Activated CD4-positive, alpha-beta T cell treated with anti-CD3 and anti-CD28 coated beads, Interleukin-2, amount 50 U/mL, for 24 hours (primary cell): Measurements from ENCODE around the gene EPO.

ENCODE experiments used
- DNase-seq, 2 donors: peaks; one replicate each; pipeline ENCODE4 v3.0.0-alpha.2; 2020; ENCODE audit warnings: low read depth in 1 of 2, low spot score in 1 of 2

EPO gene

GRCh38 chr7:100682991-100683658, 37.1 kb upstream of the EPO start:
- no peak for DNase-seq

DNA sequence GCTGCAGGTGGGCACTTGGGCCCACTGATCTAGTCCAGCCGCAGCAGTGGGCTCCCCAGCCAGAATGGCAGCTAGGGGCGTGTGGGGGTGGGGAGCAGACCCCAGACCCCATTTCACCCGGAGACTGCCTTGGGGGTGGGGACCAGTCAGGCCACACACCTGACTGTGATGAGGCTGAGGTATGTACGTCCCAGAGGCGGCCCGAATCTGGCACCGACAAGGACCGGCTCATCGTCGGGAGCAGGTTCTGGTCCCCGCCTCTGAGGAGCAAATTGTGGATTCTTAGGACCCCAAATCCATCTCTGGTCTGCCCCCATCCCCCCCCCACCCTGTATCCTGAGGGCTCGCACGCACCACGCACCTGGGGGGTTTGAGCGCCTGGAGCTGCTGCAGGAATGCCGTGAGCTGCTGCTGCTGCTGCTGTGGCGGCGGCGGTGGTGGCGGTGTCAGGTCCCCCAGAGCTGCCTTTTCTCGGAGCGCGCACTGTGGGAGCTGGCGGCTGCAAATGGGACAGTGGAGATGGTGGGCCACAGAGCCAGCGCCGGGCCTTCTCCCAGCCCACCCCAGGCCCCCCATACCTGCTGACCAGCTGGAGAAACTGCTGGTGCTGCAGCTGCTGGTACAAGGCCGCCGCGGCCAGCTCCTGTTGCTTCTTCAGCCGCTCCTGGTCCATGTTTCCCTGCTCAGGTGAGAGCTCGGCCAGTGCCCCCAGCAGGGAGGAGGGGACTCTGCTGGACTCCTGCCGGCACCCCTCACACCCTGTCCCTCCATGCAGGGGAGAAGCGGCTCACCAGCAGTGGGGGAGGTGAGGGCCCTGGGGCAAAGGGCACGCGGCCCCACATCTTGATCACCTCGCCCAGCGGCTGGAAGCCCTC, 36.4 kb upstream of the EPO start:
- DNase-seq = no peak

DNA sequence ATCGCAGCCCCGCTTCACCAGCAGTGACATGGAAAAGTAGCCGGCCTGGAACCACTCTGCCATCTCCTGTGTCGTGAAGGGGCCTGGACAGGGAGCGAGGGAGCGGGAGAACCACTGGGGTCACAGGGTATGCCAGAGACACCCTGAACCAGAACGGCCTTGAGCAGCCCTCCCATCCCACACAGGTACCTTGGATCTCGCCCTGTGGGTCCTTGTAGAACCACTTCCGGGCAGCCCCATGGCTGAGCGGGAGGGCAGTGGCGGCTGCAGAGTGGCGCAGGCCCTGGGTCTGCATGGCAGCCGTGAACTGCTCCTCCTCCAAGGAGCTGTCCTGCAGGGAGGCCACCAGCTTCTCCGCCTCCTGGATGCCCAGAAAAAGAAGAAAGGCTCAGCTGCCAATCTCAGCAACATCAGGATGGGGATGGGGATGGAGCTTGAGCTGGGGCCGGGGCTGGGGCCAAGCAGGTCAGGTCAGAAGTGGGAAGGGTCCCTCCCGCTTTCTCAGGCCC, 35.7 kb upstream of the EPO start:
- no peak for DNase-seq

- DNase-seq = no peak
Measured at GRCh38 chr7:100685049-100685605, 35.1 kb upstream of the EPO start.

- no peak for DNase-seq
Measured at GRCh38 chr7:100685631-100686145, 34.6 kb upstream of the EPO start.

DNA sequence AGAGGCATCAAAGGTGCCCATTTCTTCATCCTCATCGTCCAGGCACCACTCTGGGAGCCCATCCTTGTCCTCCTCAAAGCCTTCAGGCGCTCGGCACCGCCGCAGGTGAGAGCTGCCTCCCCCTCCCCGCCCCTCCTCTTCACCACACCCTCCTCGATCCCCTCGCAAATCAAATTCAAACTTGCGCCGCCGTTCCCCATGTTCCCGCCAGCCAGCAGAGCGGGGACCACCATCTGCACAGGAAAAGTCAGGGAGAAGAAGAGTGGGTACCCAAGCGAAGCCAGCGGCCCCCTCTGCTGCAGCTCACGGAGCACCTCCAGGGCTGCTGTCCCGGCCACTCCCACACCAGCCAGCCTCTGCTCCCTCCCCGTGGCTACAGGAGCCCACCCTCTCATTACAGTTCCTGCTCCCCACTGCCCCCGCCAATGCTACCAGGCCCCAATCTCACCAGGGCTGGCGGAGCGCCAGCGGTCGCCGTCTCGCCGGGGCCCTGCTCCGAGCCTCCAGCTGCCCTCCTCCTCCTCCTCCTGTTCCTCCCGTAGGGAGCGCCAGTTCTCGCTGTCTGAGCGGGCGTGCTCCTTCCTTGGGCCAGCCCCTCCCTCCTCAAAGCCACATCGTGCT, 34.0 kb upstream of the EPO start:
- no peak for DNase-seq

DNA sequence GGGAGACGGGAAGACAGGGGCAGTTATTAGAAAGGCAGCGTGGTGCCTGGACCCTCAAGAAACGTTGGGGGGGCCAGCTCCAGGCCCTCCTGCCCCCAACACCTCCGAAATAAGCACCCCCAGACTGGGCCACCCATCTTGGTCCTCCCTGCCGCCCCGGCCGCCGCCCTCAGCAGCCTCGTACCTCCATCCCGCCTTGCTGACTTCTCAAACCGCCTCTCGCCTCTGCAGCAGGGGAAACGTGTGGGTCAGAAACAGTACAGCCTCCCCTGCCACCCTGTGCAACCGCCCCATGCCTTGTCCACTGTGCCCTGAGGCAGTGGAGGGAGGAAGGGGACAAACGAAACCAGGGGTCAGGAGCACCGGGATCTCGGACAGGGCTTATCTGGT, 33.5 kb upstream of the EPO start:
- no peak for DNase-seq

GRCh38 chr7:100687261-100687660, 33.0 kb upstream of the EPO start:
- no peak for DNase-seq

GRCh38 chr7:100687751-100688300, 32.4 kb upstream of the EPO start:
- DNase-seq = no peak

GRCh38 chr7:100688326-100688860, 31.9 kb upstream of the EPO start:
- no peak for DNase-seq

- DNase-seq = no peak
Measured at GRCh38 chr7:100689230-100690135, 30.8 kb upstream of the EPO start.

DNA sequence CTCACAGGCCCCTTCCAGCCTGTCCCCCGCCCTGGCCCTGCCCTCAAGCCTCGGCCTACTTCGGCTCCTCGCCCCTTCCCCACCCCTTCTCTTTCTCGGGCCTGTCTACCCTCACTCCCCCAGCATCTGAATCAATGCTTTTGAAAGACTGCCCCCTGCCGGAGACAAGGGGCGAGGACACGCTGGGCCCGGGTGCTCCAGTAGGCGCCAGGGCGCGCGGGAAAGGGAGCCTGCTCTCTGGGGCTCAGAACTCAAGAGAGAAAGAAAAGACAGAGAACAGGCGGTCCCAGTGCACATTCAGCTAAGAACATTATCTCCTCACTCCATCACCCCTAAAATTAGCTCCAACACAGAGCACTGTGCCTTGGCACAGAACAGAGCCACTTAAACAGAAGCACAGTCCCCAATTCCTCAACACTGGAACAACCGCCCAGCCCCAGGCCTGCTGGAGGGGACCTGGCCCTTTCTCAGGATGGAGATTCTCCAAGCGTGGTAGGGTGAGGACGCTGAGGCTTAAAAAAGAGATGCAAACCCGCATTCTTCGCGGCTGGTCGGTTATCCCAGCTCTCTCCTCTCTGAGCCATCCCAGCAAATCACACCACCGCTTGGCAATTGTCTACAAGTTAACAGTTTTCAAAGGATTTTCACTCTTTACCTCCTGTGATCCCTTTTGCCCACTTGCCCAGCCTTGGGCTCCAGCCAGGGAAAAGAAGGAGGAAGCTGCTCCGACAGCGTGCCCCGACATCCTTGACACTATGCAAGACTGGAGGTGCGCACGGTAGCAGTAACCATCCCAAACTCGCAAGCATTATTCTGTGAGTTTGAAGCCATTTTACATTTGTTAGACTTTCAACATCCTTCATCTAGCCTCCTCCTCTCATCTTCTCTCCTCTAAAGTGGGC, 28.3 kb upstream of the EPO start:
- peak; percentile 70 to 75 for DNase-seq

GRCh38 chr7:100692578-100692961, 27.7 kb upstream of the EPO start:
- no peak for DNase-seq

GRCh38 chr7:100693312-100694097, 26.8 kb upstream of the EPO start:
- no peak for DNase-seq

GRCh38 chr7:100694098-100694745, 26.0 kb upstream of the EPO start, which contains the start of gene GIGYF1:
Gene GIGYF1 (minus strand): TSS chr7:100694250. CDS start chr7:100688238, 6,012 bp downstream.
- peak; percentile 39 to 52 for DNase-seq

GRCh38 chr7:100696123-100696521, 24.1 kb upstream of the EPO start:
- no peak for DNase-seq

- DNase-seq = no peak
Measured at GRCh38 chr7:100699018-100699417, 21.2 kb upstream of the EPO start.
